GM12872 (cell line): ENCODE measurements around the gene PPIP5K2.

Experiments
- TF ChIP-seq, protein P1 (sequence below): IDR thresholded peaks from 3 replicates; pipeline ENCODE4 v1.5.1; 2011; ENCODE audit warnings: low read depth, mild to moderate bottlenecking, low read length, moderate library complexity; ENCODE audit not compliant: insufficient read depth

Gene PPIP5K2

DNA sequence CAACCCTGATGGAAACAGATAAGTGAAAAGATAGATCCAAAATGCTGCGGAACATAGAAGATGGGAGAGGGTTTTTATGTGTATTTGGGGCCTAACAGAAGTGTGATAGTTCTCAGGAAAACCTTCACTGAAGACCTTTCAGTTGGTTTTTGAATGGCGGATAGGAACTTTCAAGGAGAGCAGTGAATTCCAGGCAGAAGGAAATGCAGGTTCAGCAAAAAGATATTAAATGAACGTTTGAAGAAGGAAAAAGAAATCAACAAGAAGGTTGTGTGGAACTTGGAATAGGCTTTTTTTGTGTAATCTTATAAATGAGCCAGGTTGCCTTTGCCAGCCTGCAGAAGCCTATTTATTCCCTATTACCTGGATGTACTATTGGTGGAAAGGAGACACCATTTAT, 2.1 kb downstream of the PPIP5K2 start:
- TF ChIP-seq, protein P1, sequence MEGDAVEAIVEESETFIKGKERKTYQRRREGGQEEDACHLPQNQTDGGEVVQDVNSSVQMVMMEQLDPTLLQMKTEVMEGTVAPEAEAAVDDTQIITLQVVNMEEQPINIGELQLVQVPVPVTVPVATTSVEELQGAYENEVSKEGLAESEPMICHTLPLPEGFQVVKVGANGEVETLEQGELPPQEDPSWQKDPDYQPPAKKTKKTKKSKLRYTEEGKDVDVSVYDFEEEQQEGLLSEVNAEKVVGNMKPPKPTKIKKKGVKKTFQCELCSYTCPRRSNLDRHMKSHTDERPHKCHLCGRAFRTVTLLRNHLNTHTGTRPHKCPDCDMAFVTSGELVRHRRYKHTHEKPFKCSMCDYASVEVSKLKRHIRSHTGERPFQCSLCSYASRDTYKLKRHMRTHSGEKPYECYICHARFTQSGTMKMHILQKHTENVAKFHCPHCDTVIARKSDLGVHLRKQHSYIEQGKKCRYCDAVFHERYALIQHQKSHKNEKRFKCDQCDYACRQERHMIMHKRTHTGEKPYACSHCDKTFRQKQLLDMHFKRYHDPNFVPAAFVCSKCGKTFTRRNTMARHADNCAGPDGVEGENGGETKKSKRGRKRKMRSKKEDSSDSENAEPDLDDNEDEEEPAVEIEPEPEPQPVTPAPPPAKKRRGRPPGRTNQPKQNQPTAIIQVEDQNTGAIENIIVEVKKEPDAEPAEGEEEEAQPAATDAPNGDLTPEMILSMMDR, result no peak

GRCh38 chr5:103126557-103126956, 6.5 kb downstream of the PPIP5K2 start:
- TF ChIP-seq, protein P1, result no peak

DNA sequence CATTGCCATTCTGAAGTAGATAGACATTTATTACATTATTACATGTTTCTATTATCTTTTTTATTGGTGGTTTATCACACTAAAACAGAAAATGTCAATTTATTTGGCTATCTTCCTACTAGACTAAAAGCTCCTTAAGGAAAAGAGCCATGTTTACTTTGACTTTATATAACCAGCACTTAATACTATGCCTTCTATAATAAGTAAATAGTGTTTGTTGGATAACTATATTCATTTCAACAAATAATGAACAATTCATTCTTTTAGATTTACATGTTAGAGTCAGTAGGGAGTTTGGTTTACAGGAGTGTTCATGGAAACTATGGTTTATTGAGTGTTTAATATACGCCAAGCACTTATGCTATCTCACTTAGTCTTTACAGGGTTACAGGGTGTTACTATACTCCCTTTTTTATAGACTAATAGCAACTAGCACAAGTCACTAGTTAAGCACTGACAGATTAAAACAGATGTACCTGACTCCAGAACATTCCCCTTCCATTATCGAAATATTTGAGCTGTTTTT, 7.3 kb downstream of the PPIP5K2 start:
- TF ChIP-seq, protein P1, result no peak

GRCh38 chr5:103128202-103128601, 8.1 kb downstream of the PPIP5K2 start:
- TF ChIP-seq, protein P1, result no peak

- TF ChIP-seq, protein P1, result no peak
These were observed 12.6 kb downstream of the PPIP5K2 start for GRCh38 chr5:103132684-103133083.

GRCh38 chr5:103133231-103133630, 13.1 kb downstream of the PPIP5K2 start:
- TF ChIP-seq, protein P1, result no peak

- TF ChIP-seq, protein P1, result no peak
These were observed 15.4 kb downstream of the PPIP5K2 start for GRCh38 chr5:103135461-103135860.

DNA sequence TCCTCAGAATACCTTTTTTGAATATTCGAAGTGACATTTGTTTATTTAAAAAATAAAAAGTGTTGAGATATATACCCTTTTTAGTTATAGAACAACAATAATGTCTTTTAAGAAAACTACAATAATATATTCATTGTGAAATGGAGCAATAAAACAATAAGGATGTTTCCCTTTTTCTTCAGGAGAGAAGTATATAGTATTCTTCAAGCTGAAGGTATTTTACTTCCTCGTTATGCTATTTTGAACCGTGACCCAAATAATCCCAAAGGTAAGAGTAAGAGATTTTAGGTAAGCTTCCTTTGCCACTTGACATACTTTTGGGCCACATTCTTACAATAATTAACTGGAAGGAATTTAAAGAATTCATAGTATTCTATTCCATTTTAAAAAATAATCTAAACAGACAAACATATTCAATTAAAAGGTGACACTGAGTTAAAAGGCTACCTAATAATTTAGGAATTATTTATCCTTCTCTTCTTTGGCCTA, 18.1 kb downstream of the PPIP5K2 start:
- TF ChIP-seq, protein P1, result no peak
